AG09319 (cell line): ENCODE measurements around the gene MRFAP1L1.

Experiments used
- DNase-seq: peaks from one replicate; pipeline ENCODE4 v3.0.0-alpha.2; 2010; ENCODE audit warnings: low read depth; ENCODE audit errors: extremely low read depth
- TF ChIP-seq, protein P1 (sequence below): IDR thresholded peaks from 2 replicates; pipeline ENCODE4 v1.5.1; 2011; ENCODE audit warnings: low read depth, mild to moderate bottlenecking, inconsistent platforms, low read length, moderate library complexity

The MRFAP1L1 gene

GRCh38 chr4:6686104-6686787 is 23.4 kb downstream of the MRFAP1L1 start:
- TF ChIP-seq, protein P1, sequence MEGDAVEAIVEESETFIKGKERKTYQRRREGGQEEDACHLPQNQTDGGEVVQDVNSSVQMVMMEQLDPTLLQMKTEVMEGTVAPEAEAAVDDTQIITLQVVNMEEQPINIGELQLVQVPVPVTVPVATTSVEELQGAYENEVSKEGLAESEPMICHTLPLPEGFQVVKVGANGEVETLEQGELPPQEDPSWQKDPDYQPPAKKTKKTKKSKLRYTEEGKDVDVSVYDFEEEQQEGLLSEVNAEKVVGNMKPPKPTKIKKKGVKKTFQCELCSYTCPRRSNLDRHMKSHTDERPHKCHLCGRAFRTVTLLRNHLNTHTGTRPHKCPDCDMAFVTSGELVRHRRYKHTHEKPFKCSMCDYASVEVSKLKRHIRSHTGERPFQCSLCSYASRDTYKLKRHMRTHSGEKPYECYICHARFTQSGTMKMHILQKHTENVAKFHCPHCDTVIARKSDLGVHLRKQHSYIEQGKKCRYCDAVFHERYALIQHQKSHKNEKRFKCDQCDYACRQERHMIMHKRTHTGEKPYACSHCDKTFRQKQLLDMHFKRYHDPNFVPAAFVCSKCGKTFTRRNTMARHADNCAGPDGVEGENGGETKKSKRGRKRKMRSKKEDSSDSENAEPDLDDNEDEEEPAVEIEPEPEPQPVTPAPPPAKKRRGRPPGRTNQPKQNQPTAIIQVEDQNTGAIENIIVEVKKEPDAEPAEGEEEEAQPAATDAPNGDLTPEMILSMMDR: no peak
- no peak for DNase-seq

- TF ChIP-seq, protein P1: no peak
- no peak for DNase-seq
Observed at GRCh38 chr4:6684656-6685055, 25.0 kb downstream of the MRFAP1L1 start.

- no peak for DNase-seq
- TF ChIP-seq, protein P1: no peak
Observed at GRCh38 chr4:6682862-6683590, 26.6 kb downstream of the MRFAP1L1 start.

DNA sequence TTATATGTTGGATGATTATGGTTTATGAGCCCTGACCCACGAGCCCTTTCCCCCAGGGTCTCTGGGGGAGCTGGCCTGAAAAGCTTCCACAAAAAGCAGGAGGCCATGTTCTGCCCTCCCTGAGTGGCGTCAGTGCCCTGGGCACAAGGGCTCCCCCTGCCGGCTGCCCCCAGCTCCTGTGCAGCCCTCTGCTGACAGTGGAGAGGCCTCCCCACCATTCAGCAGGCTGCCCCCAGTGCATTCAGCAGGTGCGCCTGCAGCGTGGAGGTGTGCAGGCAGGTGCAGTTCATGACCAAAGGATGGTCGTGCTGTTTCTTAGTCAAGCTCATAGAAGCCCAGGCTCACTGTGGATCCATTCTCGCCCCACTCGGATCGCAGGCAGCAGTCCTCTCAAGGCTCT is 28.5 kb downstream of the MRFAP1L1 start:
- no peak for DNase-seq
- TF ChIP-seq, protein P1: no peak

- no peak for DNase-seq
- TF ChIP-seq, protein P1: no peak; the same call in 1 of the 2 replicates
Observed at GRCh38 chr4:6680372-6681034, 29.2 kb downstream of the MRFAP1L1 start.

DNA sequence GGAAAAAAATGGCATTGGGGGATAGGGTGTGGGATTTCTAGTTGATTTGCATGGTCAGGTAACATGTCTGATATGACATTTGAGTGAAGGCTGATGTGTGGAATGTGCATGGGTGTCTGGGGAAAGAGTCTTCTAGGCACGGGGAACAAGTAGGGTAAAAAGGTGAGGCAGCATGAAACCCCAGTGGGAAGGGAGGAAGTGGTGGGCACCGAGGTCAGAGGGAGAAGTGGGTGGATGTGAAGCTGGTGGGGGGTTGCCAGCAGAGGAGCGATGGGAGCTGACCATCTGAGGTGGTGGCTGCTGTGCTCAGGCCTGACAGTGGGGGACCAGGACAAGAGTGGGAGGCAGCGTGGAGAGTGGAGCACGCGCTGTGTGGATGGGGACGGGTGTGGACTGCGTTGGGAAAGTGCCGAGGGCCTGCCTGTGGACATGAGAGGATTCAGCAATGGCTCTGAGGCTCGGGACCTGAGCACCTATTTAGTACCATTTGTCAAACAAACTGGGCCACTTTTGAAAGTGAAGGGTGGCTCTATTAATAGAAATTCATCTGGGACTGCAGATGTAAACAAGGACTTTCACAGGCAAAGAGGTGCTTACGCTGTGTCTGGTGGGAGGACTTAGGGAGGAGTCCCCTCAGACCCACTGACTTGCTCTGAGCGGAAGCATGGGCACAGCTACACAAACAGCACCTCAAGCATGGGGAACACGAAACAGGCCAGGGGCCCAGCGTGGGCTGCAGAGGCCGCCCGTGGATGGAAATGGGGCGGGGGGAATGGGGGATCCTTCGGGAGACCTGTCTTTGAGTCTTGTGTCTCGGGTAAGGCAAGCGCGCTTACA is 32.7 kb downstream of the MRFAP1L1 start:
- TF ChIP-seq, protein P1: no peak

More for the DNA sequence above, 32.7 kb downstream of the MRFAP1L1 start:
- no peak for DNase-seq
